Glomerular visceral epithelial cell (primary cell): ENCODE results near the gene CTNNA2.

Experiments used
- DNase-seq: peaks from one replicate; pipeline ENCODE4 v3.0.0-alpha.2; 2016; ENCODE audit errors: extremely low spot score

Gene CTNNA2

GRCh38 chr2:80326861-80327260 lies 814.0 kb downstream of the CTNNA2 start:
- no peak for DNase-seq

- no peak for DNase-seq
Measured at GRCh38 chr2:80328159-80328571, 815.3 kb downstream of the CTNNA2 start.

- no peak for DNase-seq
Measured at GRCh38 chr2:80329491-80329890, 816.6 kb downstream of the CTNNA2 start.

GRCh38 chr2:80330527-80331450 lies 817.9 kb downstream of the CTNNA2 start:
- no peak for DNase-seq

GRCh38 chr2:80333886-80334285 lies 821.0 kb downstream of the CTNNA2 start:
- DNase-seq = no peak

GRCh38 chr2:80335411-80335810 lies 822.6 kb downstream of the CTNNA2 start:
- no peak for DNase-seq

- DNase-seq = no peak
Measured at GRCh38 chr2:80338794-80339193, 825.9 kb downstream of the CTNNA2 start.

GRCh38 chr2:80340022-80340421 lies 827.2 kb downstream of the CTNNA2 start:
- no peak for DNase-seq

GRCh38 chr2:80348078-80348477 lies 835.2 kb downstream of the CTNNA2 start:
- DNase-seq = no peak

GRCh38 chr2:80348953-80349352 lies 836.1 kb downstream of the CTNNA2 start:
- DNase-seq = no peak

GRCh38 chr2:80351231-80351630 lies 838.4 kb downstream of the CTNNA2 start:
- no peak for DNase-seq

GRCh38 chr2:80354858-80355257 lies 842.0 kb downstream of the CTNNA2 start:
- DNase-seq = no peak

GRCh38 chr2:80361904-80362303 lies 849.1 kb downstream of the CTNNA2 start:
- no peak for DNase-seq

- DNase-seq = no peak
Measured at GRCh38 chr2:80363330-80363729, 850.5 kb downstream of the CTNNA2 start.

GRCh38 chr2:80363791-80364349 lies 851.0 kb downstream of the CTNNA2 start:
- DNase-seq = no peak

GRCh38 chr2:80364524-80365212 lies 851.8 kb downstream of the CTNNA2 start:
- no peak for DNase-seq

- no peak for DNase-seq
Measured at GRCh38 chr2:80365762-80366161, 852.9 kb downstream of the CTNNA2 start.

GRCh38 chr2:80370375-80371009 lies 857.6 kb downstream of the CTNNA2 start:
- DNase-seq = no peak

GRCh38 chr2:80374105-80374504 lies 861.3 kb downstream of the CTNNA2 start:
- no peak for DNase-seq

- no peak for DNase-seq
Measured at GRCh38 chr2:80377071-80377470, 864.2 kb downstream of the CTNNA2 start.

- DNase-seq = no peak
Measured at GRCh38 chr2:80380736-80381135, 867.9 kb downstream of the CTNNA2 start.

- DNase-seq = no peak
Measured at GRCh38 chr2:80381666-80382065, 868.8 kb downstream of the CTNNA2 start.
